H1 (cell line): Measurements from ENCODE around the gene LAMA3. TPM values are rescaled to one million over a fixed set of nuclear protein-coding genes. Genes with fewer than 3 reads are reported as not detected.

Experiments used
- CTCF ChIA-PET: fragments of 300-600 bp; sonication (Branson Sonifier 250); formaldehyde crosslinking; loops from one replicate; lab custom pipeline; 2021; ENCODE audit not compliant: partially characterized antibody; lab: Charles Lee
- POLR2A ChIA-PET: fragments of 300-600 bp; sonication (Branson Sonifier 250); formaldehyde crosslinking; loops from one replicate; lab custom pipeline; 2021; ENCODE audit warnings: inconsistent platforms; ENCODE audit not compliant: partially characterized antibody; lab: Charles Lee
- DNase-seq, 2 experiments: peaks; one replicate each; pipeline versions ENCODE4 v3.0.0 to v3.0.0-alpha.2; 2010 to 2022; ENCODE audit warnings: low spot score in 2 of 2, low read depth in 1 of 2, mixed read lengths in 1 of 2
- FAIRE-seq: peaks from 2 replicates; lab custom pipeline; 2011; peaks lifted over from hg19 to GRCh38; lab: Jason Lieb, UNC
- H2AFZ ChIP-seq: 2 replicates; pipeline ENCODE4 v1.8.1; 2012; ENCODE audit warnings: low read length, inconsistent platforms
- H2AK5ac ChIP-seq: 2 replicates; pipeline ENCODE4 v1.6.1; 2013; ENCODE audit warnings: low read depth, low read length
- H2BK120ac ChIP-seq: replicated peaks from 2 replicates; pipeline ENCODE3; 2013; ENCODE audit warnings: low read depth, low read length, inconsistent platforms
- H2BK12ac ChIP-seq: 2 replicates; pipeline ENCODE4 v1.6.1; 2013; ENCODE audit warnings: low read depth, low read length
- H2BK15ac ChIP-seq: 2 replicates; pipeline ENCODE4 v1.6.1; 2013; ENCODE audit warnings: low read length
- H2BK20ac ChIP-seq: 2 replicates; pipeline ENCODE4 v1.6.1; 2013; ENCODE audit warnings: low read length
- H2BK5ac ChIP-seq: 2 replicates; pipeline ENCODE4 v1.6.1; 2013; ENCODE audit warnings: low read depth, low read length
- H3K14ac ChIP-seq: 2 replicates; pipeline ENCODE4 v1.6.1; 2013; ENCODE audit warnings: inconsistent platforms; ENCODE audit not compliant: insufficient read length
- H3K18ac ChIP-seq: 2 replicates; pipeline ENCODE4 v1.6.1; 2013; ENCODE audit warnings: low read length; ENCODE audit errors: extremely low read depth
- H3K23ac ChIP-seq: 2 replicates; pipeline ENCODE4 v1.6.1; 2013; ENCODE audit warnings: inconsistent platforms; ENCODE audit not compliant: insufficient read length
- H3K23me2 ChIP-seq: 2 replicates; pipeline ENCODE4 v1.6.1; 2013; ENCODE audit warnings: low read depth, low read length
- H3K27ac ChIP-seq: 2 replicates; pipeline ENCODE4 v1.6.1; 2011; ENCODE audit warnings: low read depth, low read length, inconsistent platforms
- H3K27me3 ChIP-seq, 4 experiments: replicated peaks in 1 of 4; 1 replicate in 1 of 4; 2 replicates in 3 of 4; pipeline versions ENCODE4 v1.6.1 to v1.8.1; 2011 to 2013; ENCODE audit warnings: low read length in 3 of 4, mild to moderate bottlenecking in 3 of 4, inconsistent platforms in 2 of 4, mixed read lengths in 2 of 4, moderate library complexity in 1 of 4; ENCODE audit not compliant: control insufficient read depth in 3 of 4, insufficient read depth in 3 of 4; ENCODE audit errors: extremely low read depth in 1 of 4
- H3K36me3 ChIP-seq, 4 experiments: 2 replicates each; pipeline versions ENCODE4 v1.6.1 to v1.8.1; 2011 to 2013; ENCODE audit warnings: mild to moderate bottlenecking in 4 of 4, low read length in 3 of 4, moderate library complexity in 2 of 4, control low read depth in 1 of 4, inconsistent platforms in 1 of 4; ENCODE audit not compliant: insufficient read depth in 4 of 4, control insufficient read depth in 2 of 4
- H3K4ac ChIP-seq: replicated peaks from 2 replicates; pipeline ENCODE3; 2013; ENCODE audit warnings: low read length, low read depth, mixed read lengths, inconsistent platforms; ENCODE audit not compliant: insufficient read length
- H3K4me1 ChIP-seq, 4 experiments: replicated peaks in 1 of 4; 1 replicate in 1 of 4; 2 replicates in 3 of 4; pipeline versions ENCODE4 v1.6.1 to v1.8.1; 2011 to 2013; ENCODE audit warnings: low read length in 3 of 4, inconsistent platforms in 2 of 4, mixed read lengths in 1 of 4; ENCODE audit not compliant: insufficient read depth in 4 of 4, control insufficient read depth in 3 of 4
- H3K4me2 ChIP-seq, 2 experiments: 2 replicates each; pipeline versions ENCODE4 v1.6.1 to v1.8.1; 2011 to 2013; ENCODE audit warnings: low read depth in 2 of 2, low read length in 2 of 2, control low read depth in 1 of 2, inconsistent platforms in 1 of 2, mild to moderate bottlenecking in 1 of 2; ENCODE audit not compliant: insufficient read depth in 1 of 2
- H3K4me3 ChIP-seq, 4 experiments: fragments of 200-600, 300-600 bp in 1 of 4; sonication (generic), shearing (Covaris generic), sonication (Bioruptor Twin) in 1 of 4; 2 replicates each; pipeline versions ENCODE4 v1.5.1 to v1.8.1; 2011 to 2016; ENCODE audit warnings: low read length in 4 of 4, low read depth in 3 of 4, control low read depth in 2 of 4, inconsistent platforms in 2 of 4, mild to moderate bottlenecking in 2 of 4, mixed read lengths in 1 of 4, moderate library complexity in 1 of 4; ENCODE audit not compliant: insufficient read depth in 2 of 4; ENCODE audit errors: extremely low read depth in 1 of 4
- H3K56ac ChIP-seq: replicated peaks from 2 replicates; pipeline ENCODE3; 2013; ENCODE audit warnings: low read depth, mild to moderate bottlenecking, mixed read lengths, low read length, inconsistent platforms; ENCODE audit not compliant: insufficient read length
- H3K79me1 ChIP-seq: 2 replicates; pipeline ENCODE4 v1.6.1; 2013; ENCODE audit warnings: low read depth, low read length, control low read depth
- H3K79me2 ChIP-seq, 2 experiments: 2 replicates each; pipeline versions ENCODE4 v1.6.1 to v1.8.1; 2012 to 2013; ENCODE audit warnings: low read length in 2 of 2, mild to moderate bottlenecking in 2 of 2, inconsistent platforms in 1 of 2; ENCODE audit not compliant: insufficient read depth in 2 of 2, control insufficient read depth in 1 of 2
- H3K9ac ChIP-seq, 4 experiments: replicated peaks in 1 of 4; 1 replicate in 1 of 4; 2 replicates in 3 of 4; pipeline versions ENCODE4 v1.6.1 to v1.8.1; 2011 to 2013; ENCODE audit warnings: low read depth in 3 of 4, low read length in 3 of 4, control low read depth in 2 of 4, mild to moderate bottlenecking in 2 of 4, moderate library complexity in 2 of 4, inconsistent platforms in 1 of 4; ENCODE audit errors: extremely low read depth in 1 of 4
- H3K9me3 ChIP-seq, 2 experiments: 2 replicates each; pipeline versions ENCODE4 v1.6.1 to v1.8.1; 2012 to 2013; ENCODE audit warnings: mild to moderate bottlenecking in 2 of 2, moderate library complexity in 2 of 2, control low read depth in 1 of 2, inconsistent platforms in 1 of 2, low read depth in 1 of 2, low read length in 1 of 2, mixed read lengths in 1 of 2; ENCODE audit not compliant: insufficient read depth in 2 of 2
- H4K20me1 ChIP-seq, 2 experiments: replicated peaks in 1 of 2; 2 replicates each; pipeline versions ENCODE3 to v1.8.1; 2011 to 2013; ENCODE audit warnings: inconsistent platforms in 2 of 2, low read length in 2 of 2, mild to moderate bottlenecking in 1 of 2; ENCODE audit not compliant: insufficient read depth in 2 of 2, control insufficient read depth in 1 of 2
- H4K5ac ChIP-seq: 2 replicates; pipeline ENCODE4 v1.6.1; 2013; ENCODE audit warnings: low read length, low read depth, mixed read lengths, inconsistent platforms; ENCODE audit not compliant: insufficient read length
- H4K8ac ChIP-seq: 2 replicates; pipeline ENCODE4 v1.8.0; 2013; ENCODE audit warnings: mild to moderate bottlenecking, moderate library complexity, low read length, inconsistent platforms; ENCODE audit not compliant: insufficient read depth; ENCODE audit errors: extremely low read depth
- H4K91ac ChIP-seq: replicated peaks from 2 replicates; pipeline ENCODE3; 2013; ENCODE audit warnings: low read length, mixed read lengths, inconsistent platforms; ENCODE audit not compliant: insufficient read length
- ASH2L ChIP-seq: fragments of 200-600, 300-600 bp; sonication (generic); IDR thresholded peaks from one replicate; pipeline ENCODE4 v1.7.1; 2017; ENCODE audit warnings: low read length
- BCL11A ChIP-seq, 2 experiments: IDR thresholded peaks; one replicate each; pipeline ENCODE4 v1.6.1; 2011; ENCODE audit warnings: low read depth in 2 of 2, low read length in 2 of 2, mild to moderate bottlenecking in 2 of 2
- GTF2F1 ChIP-seq: IDR thresholded peaks from 2 replicates; pipeline ENCODE4 v1.6.1; 2012; ENCODE audit warnings: low read depth, low read length, improper control_type of control experiment, borderline replicate concordance
- KDM1A ChIP-seq: fragments of 200-600, 300-600 bp; sonication (generic); IDR thresholded peaks from 2 replicates; pipeline ENCODE4 v1.7.1; 2016; ENCODE audit warnings: mild to moderate bottlenecking, low read length, borderline replicate concordance
- MAFK ChIP-seq: IDR thresholded peaks from 2 replicates; pipeline ENCODE4 v1.6.1; 2012; ENCODE audit warnings: low read depth, mild to moderate bottlenecking, improper control_type of control experiment, low read length
- RBBP5 ChIP-seq: IDR thresholded peaks from 2 replicates; pipeline ENCODE4 v1.7.1; 2012; ENCODE audit warnings: low read depth, mild to moderate bottlenecking, inconsistent platforms, low read length, moderate library complexity, borderline replicate concordance
- SRF ChIP-seq: IDR thresholded peaks from 2 replicates; pipeline ENCODE4 v1.6.1; 2011; ENCODE audit warnings: mild to moderate bottlenecking, low read depth, low read length, moderate library complexity
- SUZ12 ChIP-seq: fragments of 200-600 bp; sonication (generic); IDR thresholded peaks from 2 replicates; pipeline ENCODE4 v1.6.1; 2012; ENCODE audit warnings: mild to moderate bottlenecking, inconsistent platforms, low read length, moderate library complexity, mixed read lengths
- TEAD4 ChIP-seq: IDR thresholded peaks from 2 replicates; pipeline ENCODE4 v1.6.1; 2012; ENCODE audit warnings: low read depth, low read length, inconsistent platforms, mixed read lengths
- WGBS, 2 experiments: shearing (Covaris generic) in 1 of 2; methylation state at CpG; one replicate each; pipeline versions ENCODE4 v1.1.6 to v1.1.7; 2013 to 2015; ENCODE audit warnings: low lambda C conversion rate in 2 of 2, mixed read lengths in 2 of 2, inconsistent platforms in 1 of 2, low coverage in 1 of 2, missing lambda C conversion rate in 1 of 2; ENCODE audit not compliant: insufficient replicate concordance in 2 of 2, insufficient coverage in 1 of 2, insufficient read length in 1 of 2; ENCODE audit errors: extremely low coverage in 1 of 2, missing lambda C conversion rate in 1 of 2; 5-methylcytosine and 5-hydroxymethylcytosine counted together
- polyA plus RNA-seq, 7 experiments: library from polyadenylated mRNA; depleted of rRNA in 3 of 7; stranded (reverse) in 5 of 7; unstranded in 2 of 7; fragments of >200 nt in 5 of 7; fragments of 200-250 nt in 2 of 7; gene quantifications; 1 replicate in 5 of 7; 2 replicates in 1 of 7; 4 replicates in 1 of 7; pipeline versions ENCODE4 v1.2.1 to v1.2.3, GENCODE V29; 2011 to 2013; ENCODE audit warnings: missing spikeins in 2 of 7, mixed read lengths in 2 of 7
- total RNA-seq: library from RNA; stranded (reverse); fragmentation: NEBNext Ultra II Directional; extraction: Animal tissue kit (Norgen Biotek cat#: 25700); gene quantifications from 2 replicates; pipeline ENCODE4 v1.2.1, GENCODE V29; 2021

Gene LAMA3
- total and polyA plus RNA-seq, 2 of the 8 experiments (the other 6 are each of a cell fraction or from before 2014, with no cell fraction given): 0.76 to 5.0 TPM

- FAIRE-seq: no peak
- Histone ChIP-seq H2BK12ac (no peak overlapping the region), H2BK15ac (no peak overlapping the region), H3K27me3 (no peaks in the 10 kb centered on the region), H3K27ac (no peak overlapping the region), H2AK5ac (no peak overlapping the region), H4K8ac (no peak overlapping the region), H4K20me1 (no peaks in the 10 kb centered on the region), H3K23me2 (no peaks in the 10 kb centered on the region), H3K23ac (no peak overlapping the region)
- TF ChIP-seq RBBP5 (no peak), KDM1A (no peak), TEAD4 (no peak), BCL11A (IDR thresholded peaks at IDR 0.05; ENCODE audit: low read depth in 2 of 2, low read length in 2 of 2) (no peak), MAFK (no peak), GTF2F1 (no peak), SRF (no peak), ASH2L (no peak), SUZ12 (no peak)
- TF ChIP-seq, all 59 proteins: peak for 0
- no peak overlapping the region for H3K18ac ChIP-seq
- no peak for DNase-seq
- ChIA-PET POLR2A (no interaction called here), CTCF (interaction anchor here (3.0 kb wide), 1 partner anchor 36 kb away, joined by 9 read pairs; no protein-coding TSS in a partner anchor)
- H2AFZ ChIP-seq: peak overlapping the region; percentile 37; the same call in 1 of the 2 replicates
- H3K4me1 ChIP-seq: peaks cover 0 to 7% (median 4%) of the 10 kb centered on the region in 4 experiments
- H3K56ac ChIP-seq: no peak overlapping the region
- H3K79me1 ChIP-seq: no peaks in the 10 kb centered on the region
- no peak overlapping the region for H3K4me2 ChIP-seq
- H3K4me3 ChIP-seq: no peak overlapping the region
- WGBS, 2 experiments: 94% methylated on average over 3 of the region's 3 CpGs; no CpG with 5 or more reads in 1 of the 2 experiments
- H3K14ac ChIP-seq: no peak overlapping the region
- H2BK120ac ChIP-seq: no peak overlapping the region
- H3K9me3 ChIP-seq: no peaks in the 10 kb centered on the region
- no peak overlapping the region for H3K9ac ChIP-seq
- H4K5ac ChIP-seq: no peak overlapping the region
- H4K91ac ChIP-seq: no peak overlapping the region
- 0 out of 2 replicates have a peak overlapping the region, but pooled peaks have one; percentile 2 for H2BK20ac ChIP-seq
- H3K36me3 ChIP-seq: no peaks in the 10 kb centered on the region
- 0 out of 2 replicates have a peak overlapping the region, but pooled peaks have one; percentile 15 for H2BK5ac ChIP-seq
- H3K4ac ChIP-seq: no peak overlapping the region
- no peaks in the 10 kb centered on the region for H3K79me2 ChIP-seq
These were observed 194.1 kb downstream of the LAMA3 start for GRCh38 chr18:23883277-23883790.
